Type B pancreatic cell (in vitro differentiated cells): ENCODE measurements around the gene MRPS27. TPM values are rescaled to one million over a fixed set of nuclear protein-coding genes. Genes with fewer than 3 reads are reported as not detected.

ENCODE experiments used
- DNase-seq: peaks from one replicate; pipeline ENCODE4 v3.0.0; 2021; ENCODE audit warnings: mixed read lengths; ENCODE audit not compliant: unreplicated experiment; ENCODE audit errors: extremely low spot score
- H3K27ac Mint-ChIP-seq: 2 replicates; pipeline ENCODE4 v1.8.0; 2021; ENCODE audit warnings: mild to moderate bottlenecking, mixed read lengths
- H3K27me3 Mint-ChIP-seq: 2 replicates; pipeline ENCODE4 v1.8.0; 2021; ENCODE audit warnings: mixed read lengths
- H3K36me3 Mint-ChIP-seq: 2 replicates; pipeline ENCODE4 v1.8.0; 2021; ENCODE audit warnings: mixed read lengths
- H3K4me1 Mint-ChIP-seq: one replicate; pipeline ENCODE4 v1.8.0; 2021; ENCODE audit warnings: mixed read lengths; ENCODE audit not compliant: unreplicated experiment
- H3K4me3 Mint-ChIP-seq: 2 replicates; pipeline ENCODE4 v1.8.0; 2021; ENCODE audit warnings: mild to moderate bottlenecking, mixed read lengths
- H3K9me3 Mint-ChIP-seq: 2 replicates; pipeline ENCODE4 v1.8.0; 2021; ENCODE audit warnings: mixed read lengths
- total RNA-seq: library from RNA; stranded (reverse); gene quantifications from 2 replicates; pipeline ENCODE4 v1.2.1, GENCODE V29; 2021; ENCODE audit warnings: low replicate concordance
- TF ChIP-seq, protein P1 (sequence below): fragments of 200-600 bp; sonication (generic); conservative IDR thresholded peaks from 2 replicates; pipeline ENCODE4 v1.5.0; 2021; ENCODE audit warnings: antibody characterized with exemption, mild to moderate bottlenecking

The MRPS27 gene
- total RNA-seq, 1 donor from 2014 or later: 66.3 TPM

DNA sequence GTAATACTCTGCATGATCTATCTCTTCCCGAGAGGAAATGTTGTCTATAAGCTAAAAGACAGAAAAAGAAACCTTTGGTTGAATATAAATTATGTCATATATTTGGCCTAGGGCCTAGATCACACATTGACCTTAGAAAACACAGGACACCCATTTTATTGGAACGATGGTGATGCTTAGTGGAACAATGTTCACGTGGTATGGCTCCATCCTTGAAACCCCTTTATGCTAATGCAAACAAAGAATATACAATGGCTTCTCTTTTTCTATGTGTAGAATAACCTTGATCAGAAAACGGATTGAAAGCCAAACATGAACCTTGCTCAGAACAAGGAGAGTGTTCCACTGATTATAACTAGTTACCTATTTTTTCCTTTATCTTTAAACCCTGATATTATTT is 24.5 kb downstream of the MRPS27 start:
- Mint-ChIP-seq H3K9me3 (no peaks in the 10 kb centered on the region), H3K4me1 (no peaks in the 10 kb centered on the region), H3K27me3 (no peaks in the 10 kb centered on the region), H3K4me3 (no peak overlapping the region), H3K27ac (no peak overlapping the region), H3K36me3 (peaks cover 29% of the 10 kb centered on the region)
- no peak for DNase-seq
- TF ChIP-seq, protein P1, sequence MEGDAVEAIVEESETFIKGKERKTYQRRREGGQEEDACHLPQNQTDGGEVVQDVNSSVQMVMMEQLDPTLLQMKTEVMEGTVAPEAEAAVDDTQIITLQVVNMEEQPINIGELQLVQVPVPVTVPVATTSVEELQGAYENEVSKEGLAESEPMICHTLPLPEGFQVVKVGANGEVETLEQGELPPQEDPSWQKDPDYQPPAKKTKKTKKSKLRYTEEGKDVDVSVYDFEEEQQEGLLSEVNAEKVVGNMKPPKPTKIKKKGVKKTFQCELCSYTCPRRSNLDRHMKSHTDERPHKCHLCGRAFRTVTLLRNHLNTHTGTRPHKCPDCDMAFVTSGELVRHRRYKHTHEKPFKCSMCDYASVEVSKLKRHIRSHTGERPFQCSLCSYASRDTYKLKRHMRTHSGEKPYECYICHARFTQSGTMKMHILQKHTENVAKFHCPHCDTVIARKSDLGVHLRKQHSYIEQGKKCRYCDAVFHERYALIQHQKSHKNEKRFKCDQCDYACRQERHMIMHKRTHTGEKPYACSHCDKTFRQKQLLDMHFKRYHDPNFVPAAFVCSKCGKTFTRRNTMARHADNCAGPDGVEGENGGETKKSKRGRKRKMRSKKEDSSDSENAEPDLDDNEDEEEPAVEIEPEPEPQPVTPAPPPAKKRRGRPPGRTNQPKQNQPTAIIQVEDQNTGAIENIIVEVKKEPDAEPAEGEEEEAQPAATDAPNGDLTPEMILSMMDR: no peak

DNA sequence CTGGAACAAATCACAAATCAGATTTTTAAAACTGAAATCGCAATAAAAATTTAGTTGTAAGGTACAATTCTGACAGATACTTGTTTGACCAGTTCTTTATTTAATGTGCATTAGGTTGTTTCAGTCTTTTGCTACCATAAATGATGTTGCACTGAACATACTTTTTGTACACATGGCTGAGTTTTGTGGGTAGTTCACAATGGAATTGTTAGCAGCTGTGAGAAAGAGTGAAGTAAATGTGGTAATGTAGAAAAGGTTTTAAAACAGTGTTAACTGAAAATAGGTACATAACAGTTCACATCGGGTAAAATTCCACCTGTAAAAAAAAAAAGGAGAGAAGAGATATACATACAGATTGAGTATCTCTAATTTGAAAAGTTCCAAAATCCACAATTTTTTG is 25.6 kb downstream of the MRPS27 start:
- H3K27ac Mint-ChIP-seq: no peak overlapping the region
- H3K9me3 Mint-ChIP-seq: no peaks in the 10 kb centered on the region

DNA sequence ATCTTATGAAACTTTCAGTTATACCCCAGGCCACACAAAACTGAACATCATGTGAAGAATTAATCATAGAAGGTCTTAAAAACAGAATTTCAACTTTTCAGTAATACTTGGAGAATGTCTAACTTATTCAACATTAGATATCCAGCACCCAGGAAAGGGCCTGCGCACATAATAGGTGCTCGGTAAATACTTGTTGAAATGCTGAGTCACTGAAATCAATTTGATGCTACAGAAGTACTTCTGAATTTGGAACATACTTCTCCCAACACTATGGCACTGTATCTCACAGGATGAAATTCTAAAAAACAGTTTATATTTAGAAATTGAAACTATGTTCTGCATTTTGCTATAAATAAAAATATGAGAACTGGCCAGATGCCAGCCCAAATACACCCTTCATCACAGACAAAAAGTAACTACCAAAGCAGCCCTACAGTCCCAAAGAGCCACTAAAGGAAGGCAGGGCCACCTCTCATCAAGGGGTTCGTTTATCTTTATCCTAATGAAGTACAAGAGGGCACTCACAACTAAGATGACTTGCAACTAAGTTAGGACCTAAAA is 26.5 kb downstream of the MRPS27 start:
- no peaks in the 10 kb centered on the region for H3K9me3 Mint-ChIP-seq
- peaks cover 29% of the 10 kb centered on the region for H3K36me3 Mint-ChIP-seq
- no peak overlapping the region for H3K27ac Mint-ChIP-seq
- no peak for DNase-seq
- no peaks in the 10 kb centered on the region for H3K4me1 Mint-ChIP-seq
- H3K27me3 Mint-ChIP-seq: no peaks in the 10 kb centered on the region
- TF ChIP-seq, protein P1: no peak
- H3K4me3 Mint-ChIP-seq: no peak overlapping the region

More for the DNA sequence above, 25.6 kb downstream of the MRPS27 start:
- TF ChIP-seq, protein P1: no peak
- Mint-ChIP-seq H3K27me3 (no peaks in the 10 kb centered on the region), H3K4me1 (no peaks in the 10 kb centered on the region), H3K36me3 (peaks cover 25% of the 10 kb centered on the region), H3K4me3 (no peak overlapping the region)
- DNase-seq: no peak

DNA sequence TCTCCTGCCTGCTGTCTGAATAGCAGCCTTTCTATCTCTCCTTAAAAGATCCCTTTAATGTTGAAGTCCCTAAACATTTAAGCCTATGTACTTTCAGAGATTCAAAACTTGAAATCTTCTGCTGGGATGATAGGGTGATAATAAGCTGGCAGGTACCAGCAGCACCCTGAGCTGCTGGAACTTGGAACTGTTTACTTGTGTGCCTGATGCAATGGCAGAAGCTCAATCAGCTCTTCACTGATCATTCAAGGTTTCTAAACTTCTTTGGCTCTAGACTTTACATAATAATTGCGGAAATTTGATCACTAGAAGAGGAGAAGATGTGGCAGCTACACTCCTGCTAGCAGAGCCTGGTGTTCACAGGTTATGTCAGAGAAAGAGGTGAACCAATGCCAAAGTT is 27.6 kb downstream of the MRPS27 start:
- TF ChIP-seq, protein P1: no peak

DNA sequence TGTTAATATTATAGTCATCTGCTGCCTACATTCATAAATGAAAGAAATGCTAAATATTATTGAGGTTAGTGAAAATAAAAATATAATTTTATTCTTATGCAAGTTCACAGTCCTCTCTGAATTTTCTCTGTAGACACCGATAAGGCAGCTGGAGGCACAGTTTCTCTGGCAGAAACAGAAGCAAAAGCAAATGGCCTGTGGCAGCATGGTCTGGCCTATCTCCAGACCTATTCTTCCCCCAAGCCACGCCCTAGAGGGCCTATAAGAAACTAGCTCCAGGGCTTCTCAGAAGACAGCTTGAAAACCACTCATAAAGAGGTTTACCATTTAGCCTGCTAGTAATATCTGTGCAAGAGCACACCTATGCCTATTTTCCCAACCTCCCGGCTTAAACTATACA is 28.4 kb downstream of the MRPS27 start:
- TF ChIP-seq, protein P1: no peak
- Mint-ChIP-seq H3K27ac (no peak overlapping the region), H3K9me3 (no peaks in the 10 kb centered on the region), H3K4me3 (no peak overlapping the region), H3K27me3 (no peaks in the 10 kb centered on the region), H3K4me1 (no peaks in the 10 kb centered on the region), H3K36me3 (peaks cover 37% of the 10 kb centered on the region)
- no peak for DNase-seq

More for the DNA sequence above, 27.6 kb downstream of the MRPS27 start:
- DNase-seq: no peak
- Mint-ChIP-seq H3K4me3 (no peak overlapping the region), H3K9me3 (no peaks in the 10 kb centered on the region), H3K36me3 (peaks cover 33% of the 10 kb centered on the region), H3K4me1 (no peaks in the 10 kb centered on the region), H3K27me3 (no peaks in the 10 kb centered on the region), H3K27ac (no peak overlapping the region)
